ENCODE data around the gene ADAMTS13. TPM values are rescaled to one million over a fixed set of nuclear protein-coding genes. Genes with fewer than 3 reads are reported as not detected.

ADAMTS13 gene
- total RNA-seq, 2 donors from 2014 or later: 2.0 to 2.4 TPM

GRCh38 chr9:133415170-133415569 lies 7.0 kb upstream of the ADAMTS13 start:
- no peaks in the 10 kb centered on the region for H3K9me3 ChIP-seq
- no peaks in the 10 kb centered on the region for H3K27me3 ChIP-seq
- peaks cover 0 to 31% of the 10 kb centered on the region in 2 donors for H3K4me1 ChIP-seq
- no peak overlapping the region for H3K4me3 ChIP-seq
- peaks cover 34% of the 10 kb centered on the region for H3K36me3 ChIP-seq
- no peak overlapping the region for H3K27ac ChIP-seq
- no peak for TF ChIP-seq CTCF (IDR thresholded peaks at IDR 0.05)
- DNase-seq (ENCODE audit: low spot score): no peak

DNA sequence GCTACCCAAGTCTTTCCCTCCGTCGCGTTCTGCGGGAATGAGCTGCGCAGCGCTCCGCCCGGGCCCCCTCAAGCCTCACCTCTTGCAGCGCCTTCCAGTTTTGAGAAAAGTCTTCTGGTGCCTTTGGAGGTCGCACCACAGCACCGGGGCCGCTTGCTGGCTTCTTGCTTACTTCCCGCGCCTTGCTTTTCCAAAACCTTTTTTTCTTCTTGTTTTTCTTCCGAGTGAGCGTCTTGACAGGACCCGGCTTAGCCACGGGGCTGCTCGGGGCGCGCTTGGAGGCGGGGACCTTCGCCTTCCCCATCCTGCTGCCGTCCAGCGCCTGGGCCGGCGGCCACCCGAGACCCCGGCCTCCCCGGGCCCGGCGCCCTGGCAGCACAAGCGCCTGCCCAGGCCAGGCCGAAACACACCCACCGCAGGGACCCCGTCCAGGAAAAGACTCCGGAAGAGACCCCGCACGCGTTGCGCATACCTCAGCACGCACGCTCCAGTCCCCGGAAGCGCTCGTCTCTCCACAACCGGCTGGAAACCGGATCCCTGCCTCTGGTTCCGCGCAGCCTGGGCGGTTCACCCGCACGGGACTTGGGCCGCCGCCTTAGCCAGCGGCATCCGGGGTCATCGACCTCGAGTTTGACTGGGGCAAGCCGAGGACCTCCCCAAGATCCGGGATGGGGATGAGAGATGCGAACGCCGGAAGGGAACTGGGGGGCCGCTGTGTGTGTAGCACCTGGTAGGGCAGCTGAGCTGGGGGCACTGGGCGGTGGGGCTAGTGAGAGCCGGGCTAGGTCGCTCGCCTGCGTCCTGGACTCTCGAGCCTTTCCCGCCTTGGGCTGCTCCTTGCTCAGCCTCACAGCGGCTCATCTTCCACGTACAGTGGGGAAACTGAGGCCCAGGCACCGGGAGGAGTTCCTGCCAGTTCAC lies 4.4 kb upstream of the ADAMTS13 start, which contains the start of gene REXO4:
TSS of gene REXO4 (minus strand) at position 470 of the 921 bp plus-strand sequence. CDS start at position 304, 166 bp downstream.
- TF ChIP-seq CTCF (IDR thresholded peaks at IDR 0.05): no peak
- Histone ChIP-seq H3K27ac (peak within 1 kb of the TSS; percentile 81 to 83), H3K4me1 (peaks cover 0 to 31% of the 10 kb centered on the region in 2 donors), H3K9me3 (no peaks in the 10 kb centered on the region), H3K27me3 (no peaks in the 10 kb centered on the region), H3K36me3 (peaks cover 10% of the 10 kb centered on the region), H3K4me3 (peak within 1 kb of the TSS; percentile 75 to 89)
- peak; percentile 80 for DNase-seq (ENCODE audit: low spot score)

GRCh38 chr9:133419005-133419404 lies 3.2 kb upstream of the ADAMTS13 start:
- H3K4me3 ChIP-seq: no peak overlapping the region

DNA sequence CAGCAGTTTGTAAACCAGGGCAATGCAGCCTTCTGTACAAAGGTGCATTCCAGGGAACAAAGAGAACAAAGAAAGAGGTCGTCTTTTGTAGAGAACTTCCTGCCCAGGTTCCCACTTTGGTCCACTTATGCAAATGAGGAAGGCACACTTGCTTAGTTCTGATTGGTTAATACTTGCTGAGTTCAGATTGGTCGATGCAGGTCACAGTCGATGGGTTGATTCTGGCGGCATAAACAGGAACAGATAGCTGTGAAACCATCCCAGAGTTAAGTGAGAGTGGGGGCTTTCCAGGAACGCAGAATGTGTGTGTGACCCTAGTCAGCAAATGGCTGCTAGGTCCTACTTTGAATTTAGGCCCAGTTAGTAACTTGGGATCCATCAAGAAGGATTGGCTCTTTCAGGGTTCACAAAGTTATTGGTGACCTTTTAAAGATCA lies 1.8 kb upstream of the ADAMTS13 start:
- no peaks in the 10 kb centered on the region for H3K9me3 ChIP-seq
- H3K27ac ChIP-seq: no peak overlapping the region
- H3K4me3 ChIP-seq: no peak overlapping the region
- H3K27me3 ChIP-seq: no peaks in the 10 kb centered on the region
- no peak for DNase-seq (ENCODE audit: low spot score)
- H3K36me3 ChIP-seq: no peaks in the 10 kb centered on the region
- H3K4me1 ChIP-seq: peaks cover 0 to 28% of the 10 kb centered on the region in 2 donors
- no peak for TF ChIP-seq CTCF (IDR thresholded peaks at IDR 0.05)

More at GRCh38 chr9:133419005-133419404, 3.2 kb upstream of the ADAMTS13 start:
- Histone ChIP-seq H3K27ac (no peak overlapping the region), H3K36me3 (peaks cover 6% of the 10 kb centered on the region), H3K9me3 (no peaks in the 10 kb centered on the region), H3K4me1 (peaks cover 0 to 31% of the 10 kb centered on the region in 2 donors), H3K27me3 (no peaks in the 10 kb centered on the region)
- no peak for TF ChIP-seq CTCF (IDR thresholded peaks at IDR 0.05)
- no peak for DNase-seq (ENCODE audit: low spot score)

- TF ChIP-seq CTCF (IDR thresholded peaks at IDR 0.05): no peak
- DNase-seq (ENCODE audit: low spot score): no peak
Measured at GRCh38 chr9:133423216-133423615, 1.0 kb downstream of the ADAMTS13 start.

More at GRCh38 chr9:133423216-133423615, 1.0 kb downstream of the ADAMTS13 start:
- H3K4me3 ChIP-seq: no peak overlapping the region
- no peak overlapping the region for H3K27ac ChIP-seq
- H3K27me3 ChIP-seq: peaks cover 0 to 1% of the 10 kb centered on the region in 2 donors
- peaks cover 0 to 11% of the 10 kb centered on the region in 2 donors for H3K4me1 ChIP-seq
- no peaks in the 10 kb centered on the region for H3K9me3 ChIP-seq
- no peaks in the 10 kb centered on the region for H3K36me3 ChIP-seq

Measured in right atrium auricular region (tissue), 2 donors.